Cardiac muscle cell (in vitro differentiated cells and primary cell): Measurements from ENCODE around the gene BST1. TPM values are rescaled to one million over a fixed set of nuclear protein-coding genes. Genes with fewer than 3 reads are reported as not detected.

Experiments
- DNase-seq, 2 donors: peaks; one replicate each; pipeline versions ENCODE4 v3.0.0 to v3.0.0-alpha.2; 2010 to 2017; ENCODE audit warnings: low read depth in 1 of 2, low spot score in 1 of 2
- H3K27ac ChIP-seq: fragments of 200-600 bp; sonication (generic); 2 replicates; pipeline ENCODE4 v1.5.1; 2016
- H3K27me3 ChIP-seq: fragments of 200-600 bp; sonication (generic); 2 replicates; pipeline ENCODE4 v1.6.0; 2016; ENCODE audit warnings: control low read depth
- H3K36me3 ChIP-seq: fragments of 200-600 bp; sonication (generic); 2 replicates; pipeline ENCODE4 v1.5.1; 2016; ENCODE audit warnings: control low read depth
- H3K4me1 ChIP-seq: fragments of 200-600 bp; sonication (generic); 2 replicates; pipeline ENCODE4 v1.8.1; 2017; ENCODE audit warnings: low read depth, mild to moderate bottlenecking, mixed run types
- H3K4me3 ChIP-seq: fragments of 200-600 bp; sonication (generic); 2 replicates; pipeline ENCODE4 v1.5.1; 2016; ENCODE audit warnings: mild to moderate bottlenecking
- H3K9me3 ChIP-seq: fragments of 200-600 bp; sonication (generic); 2 replicates; pipeline ENCODE4 v1.5.1; 2017; ENCODE audit warnings: low read depth, mild to moderate bottlenecking, control low read depth
- CTCF ChIP-seq: IDR thresholded peaks from 2 replicates; pipeline ENCODE4 v1.5.1; 2012; ENCODE audit warnings: low read depth, mild to moderate bottlenecking, low read length
- polyA plus RNA-seq: library from polyadenylated mRNA; unstranded; fragments of >200 nt; fragmentation: Nextera tagmentation; extraction: Ambion mirVana; gene quantifications from 2 replicates; pipeline ENCODE4 v1.2.1, GENCODE V29; 2016
- total RNA-seq: library from RNA; depleted of rRNA; stranded (reverse); fragments of >200 nt; gene quantifications from 2 replicates; pipeline ENCODE4 v1.2.3, GENCODE V29; 2016

The BST1 gene
- total and polyA plus RNA-seq, 2 experiments from 2014 or later: 0.09 to 0.35 TPM

- Histone ChIP-seq H3K4me1 (peaks cover 17% of the 10 kb centered on the region), H3K9me3 (no peaks in the 10 kb centered on the region), H3K27ac (no peak overlapping the region), H3K4me3 (no peak overlapping the region), H3K36me3 (no peaks in the 10 kb centered on the region), H3K27me3 (peaks cover 5% of the 10 kb centered on the region)
- no peak for DNase-seq
- no peak for TF ChIP-seq CTCF
Observed at GRCh38 chr4:15704129-15704528, 1.3 kb downstream of the BST1 start.

- peaks cover 5% of the 10 kb centered on the region for H3K27me3 ChIP-seq
Observed at GRCh38 chr4:15706646-15707362, 3.9 kb downstream of the BST1 start.

GRCh38 chr4:15707363-15707715 lies 4.5 kb downstream of the BST1 start:
- Histone ChIP-seq H3K4me1 (peaks cover 17% of the 10 kb centered on the region), H3K4me3 (no peak overlapping the region), H3K27ac (no peak overlapping the region), H3K27me3 (peaks cover 5% of the 10 kb centered on the region), H3K36me3 (no peaks in the 10 kb centered on the region), H3K9me3 (no peaks in the 10 kb centered on the region)
- DNase-seq: peak in 1 of 2 donors; percentile 16
- TF ChIP-seq CTCF: no peak

More at GRCh38 chr4:15706646-15707362, 3.9 kb downstream of the BST1 start:
- DNase-seq: peak in 1 of 2 donors; percentile 20
- H3K4me3 ChIP-seq: no peak overlapping the region
- H3K9me3 ChIP-seq: no peaks in the 10 kb centered on the region
- peak overlapping the region; percentile 17 for H3K27ac ChIP-seq
- no peaks in the 10 kb centered on the region for H3K36me3 ChIP-seq
- no peak for TF ChIP-seq CTCF
- H3K4me1 ChIP-seq: peaks cover 17% of the 10 kb centered on the region

- no peak overlapping the region for H3K27ac ChIP-seq
- no peak overlapping the region for H3K4me3 ChIP-seq
- no peak for DNase-seq
- TF ChIP-seq CTCF: no peak
- H3K9me3 ChIP-seq: no peaks in the 10 kb centered on the region
- H3K27me3 ChIP-seq: no peaks in the 10 kb centered on the region
- H3K36me3 ChIP-seq: no peaks in the 10 kb centered on the region
- H3K4me1 ChIP-seq: peaks cover 4% of the 10 kb centered on the region
Observed at GRCh38 chr4:15711762-15712161, 8.9 kb downstream of the BST1 start.

- Histone ChIP-seq H3K27ac (no peak overlapping the region), H3K27me3 (no peaks in the 10 kb centered on the region), H3K36me3 (no peaks in the 10 kb centered on the region), H3K4me3 (no peak overlapping the region), H3K9me3 (no peaks in the 10 kb centered on the region), H3K4me1 (no peaks in the 10 kb centered on the region)
- TF ChIP-seq CTCF: no peak
- DNase-seq: no peak
Observed at GRCh38 chr4:15712214-15712613, 9.3 kb downstream of the BST1 start.
